Activated CD8-positive, alpha-beta memory T cell treated with anti-CD3 and anti-CD28 coated beads, Interleukin-2, amount 50 U/mL, for 24 hours (primary cell): ENCODE data around the gene KLF16.
"Not testable (repeated sequence)": the region's sequence is repeated elsewhere in the genome, so short reads cannot be mapped to it uniquely, and the experiment has no call there.

Source experiments
- DNase-seq: peaks from one replicate; pipeline ENCODE4 v3.0.0-alpha.2; 2020; ENCODE audit errors: extremely low read depth

The KLF16 gene

DNA sequence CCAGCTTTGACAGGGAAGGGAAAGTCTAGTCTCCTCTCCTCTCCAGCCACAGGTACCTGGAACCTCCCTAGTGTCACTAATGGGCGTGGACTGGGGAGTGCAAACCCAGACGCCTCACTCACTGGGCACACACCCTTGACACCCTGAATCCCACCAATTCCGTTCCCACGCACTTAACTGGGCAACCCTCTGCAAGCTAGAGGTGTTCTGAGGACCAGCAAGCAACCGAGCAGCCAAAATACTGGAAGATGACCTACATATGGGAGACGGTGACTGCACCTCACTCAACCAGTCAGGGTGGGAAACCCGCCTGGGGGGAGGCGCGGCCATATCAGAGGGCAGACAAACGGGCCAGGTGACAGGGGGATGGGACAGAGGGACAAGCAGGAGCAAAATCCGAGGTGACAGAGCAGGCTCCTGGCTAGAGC, 20.9 kb upstream of the KLF16 start:
- DNase-seq: no peak

DNA sequence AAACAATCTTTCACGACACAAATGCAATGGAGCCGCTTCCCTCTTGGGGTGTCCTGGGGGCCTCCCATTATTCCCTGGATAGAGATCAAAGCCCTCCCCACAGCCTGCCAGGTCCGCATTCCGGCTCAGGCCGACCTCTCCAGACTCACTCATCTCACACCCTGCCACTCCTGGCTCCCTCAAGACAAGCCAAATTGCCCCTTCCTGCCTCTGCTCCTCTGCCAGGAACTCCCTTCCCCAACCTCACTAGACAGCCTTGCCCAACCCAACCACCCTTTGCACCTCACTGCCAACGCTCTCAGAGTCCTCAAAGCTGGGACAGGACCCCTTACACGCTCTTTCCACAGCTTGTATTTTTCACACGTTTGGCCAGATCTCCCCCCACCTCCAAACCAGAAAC, 20.4 kb upstream of the KLF16 start:
- DNase-seq: no peak

DNA sequence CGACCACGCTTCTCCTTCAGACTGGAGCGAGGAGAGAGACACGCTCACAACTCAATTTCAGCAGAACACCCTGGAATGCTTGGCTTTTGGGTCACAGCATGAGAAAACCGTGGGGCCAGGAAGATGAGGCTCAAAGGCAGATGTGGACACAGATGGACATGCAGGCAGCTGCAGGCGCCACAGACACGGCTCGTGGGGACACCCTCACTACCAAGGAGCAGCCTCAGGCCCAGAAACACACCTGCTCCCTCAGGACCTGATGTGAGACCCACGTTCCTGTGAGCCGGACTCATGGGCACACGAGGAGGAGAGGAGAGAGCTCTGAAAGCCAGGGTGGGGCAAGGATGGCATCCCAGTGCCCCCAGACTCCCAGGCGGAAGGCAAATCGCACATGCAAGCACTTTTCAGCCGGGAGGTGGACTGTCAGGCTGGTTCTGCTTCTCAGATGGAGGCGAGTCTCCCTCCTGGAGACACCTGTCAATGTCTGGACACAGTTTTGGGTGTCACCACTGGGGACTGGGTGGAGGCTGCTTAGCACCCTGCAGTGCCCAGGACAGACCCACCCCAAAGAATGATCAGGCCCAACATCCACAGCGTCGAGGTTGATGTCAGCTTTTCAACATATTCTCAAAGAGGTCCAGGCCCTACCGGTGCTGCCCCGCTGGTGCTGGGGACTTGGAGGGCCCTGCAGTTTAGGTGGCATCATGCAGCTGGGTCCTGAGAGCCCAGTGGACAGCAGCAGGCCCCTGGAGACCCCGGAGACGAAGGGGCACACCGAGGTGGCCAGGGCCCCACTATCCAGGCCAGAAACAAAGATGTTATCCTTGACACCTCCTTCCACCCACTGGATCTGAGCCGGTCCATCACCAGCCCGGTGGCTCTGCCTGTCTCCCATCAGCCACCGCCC, 19.7 kb upstream of the KLF16 start:
- no peak for DNase-seq

DNA sequence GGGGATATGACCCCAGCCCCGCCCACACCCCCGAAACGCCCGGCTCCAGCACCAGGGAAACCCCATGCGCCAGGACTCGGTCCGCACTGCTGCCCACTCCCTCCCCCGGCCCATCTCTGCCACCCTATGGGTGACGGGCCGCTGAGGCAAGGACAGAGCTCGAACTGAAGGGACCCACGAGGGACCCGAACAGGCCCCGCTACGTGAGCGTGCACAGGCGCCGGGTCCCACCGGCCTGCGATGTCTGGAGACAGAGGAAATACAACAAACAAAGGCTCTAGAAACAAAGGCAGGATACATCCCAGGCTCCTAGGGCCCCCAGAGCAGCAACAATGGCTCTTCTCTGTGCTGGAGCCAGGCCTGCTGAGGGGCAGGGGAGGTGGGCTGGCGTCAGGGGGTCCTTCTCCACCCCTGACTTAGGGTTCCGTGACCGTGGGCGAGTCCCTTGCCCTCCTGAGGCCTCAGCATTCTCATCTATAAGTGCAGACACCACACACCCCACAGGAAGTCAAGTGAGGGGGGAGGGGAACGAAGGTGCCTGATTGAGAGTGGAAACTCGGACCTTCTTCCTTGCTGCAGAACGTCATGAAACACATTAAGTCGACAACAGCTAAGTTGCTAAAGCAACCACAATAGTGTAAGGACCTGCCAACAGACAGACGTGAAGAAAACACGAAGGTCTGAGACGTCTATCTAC, 18.9 kb upstream of the KLF16 start:
- no peak for DNase-seq

DNA sequence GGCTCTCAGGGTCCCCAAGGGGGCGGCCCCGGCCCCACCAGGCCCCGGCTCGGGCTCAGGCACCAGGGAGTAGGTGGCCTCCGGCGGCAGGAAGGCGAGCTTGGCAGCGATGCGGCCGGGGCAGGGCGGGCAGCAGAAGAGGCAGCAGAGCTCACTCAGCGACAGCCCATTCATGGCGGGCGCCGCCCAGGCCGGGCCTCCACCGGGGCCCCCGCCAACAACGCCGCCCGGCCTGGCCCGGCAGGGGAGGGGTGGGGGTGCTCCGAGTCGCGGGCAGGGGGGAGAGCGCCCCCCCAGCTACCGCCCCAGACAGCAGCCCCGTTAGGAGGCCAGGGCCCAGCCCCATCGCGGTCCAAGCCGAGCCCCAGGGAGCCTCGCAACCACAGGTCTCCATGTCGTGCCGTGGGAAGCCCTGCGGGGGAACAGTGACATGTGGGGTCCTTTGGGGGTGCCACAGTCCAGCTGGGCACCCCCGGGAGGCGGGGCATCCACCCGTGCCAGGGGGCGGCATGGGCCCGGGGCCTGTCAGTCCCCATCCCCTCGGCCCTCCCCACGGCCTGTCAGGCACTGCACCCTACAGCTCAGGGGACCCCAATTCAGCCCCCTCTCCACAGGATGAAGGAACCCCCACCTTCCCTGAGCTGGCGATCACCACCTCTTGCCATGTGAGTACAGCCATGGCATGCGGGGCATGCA, 18.2 kb upstream of the KLF16 start:
- DNase-seq: not testable (repeated sequence)

DNA sequence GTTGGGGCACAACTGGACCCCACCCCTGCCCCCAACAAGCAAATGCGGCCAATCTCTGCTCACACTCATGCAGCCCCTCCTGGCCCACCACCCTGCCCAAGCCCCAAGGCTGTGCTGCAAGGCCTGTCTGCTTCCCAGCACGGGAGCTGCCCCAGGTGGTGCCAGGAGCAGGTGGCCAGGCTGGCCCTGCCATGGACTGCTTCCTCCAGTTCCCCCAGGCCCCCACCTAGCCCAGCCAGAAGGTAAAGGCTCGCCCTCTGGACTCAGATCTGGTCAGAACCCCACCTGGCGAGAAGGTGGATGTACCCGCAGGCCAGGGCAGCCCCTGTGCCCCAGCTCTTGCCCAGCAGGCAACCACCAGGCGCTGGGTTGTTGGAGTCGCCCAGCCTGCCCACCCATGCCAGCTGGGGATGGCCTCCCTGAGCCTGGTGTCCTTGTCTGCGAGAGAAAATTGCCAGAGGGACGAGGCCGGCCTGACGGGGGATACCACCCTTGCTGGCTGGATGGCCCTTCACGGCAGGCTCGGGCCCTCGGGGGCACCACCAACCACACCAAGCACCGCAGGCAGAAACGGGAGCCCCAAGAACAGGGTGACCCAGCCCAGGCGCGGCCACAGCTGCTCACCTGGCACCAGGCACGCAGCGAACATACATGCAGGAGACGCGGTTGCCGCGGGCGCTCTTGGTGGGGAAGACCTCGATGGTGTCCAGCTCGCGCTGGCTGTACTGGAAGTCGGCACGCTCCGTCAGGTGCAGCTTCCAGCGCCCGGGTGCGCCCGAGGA, 17.4 kb upstream of the KLF16 start:
- DNase-seq: no peak

DNA sequence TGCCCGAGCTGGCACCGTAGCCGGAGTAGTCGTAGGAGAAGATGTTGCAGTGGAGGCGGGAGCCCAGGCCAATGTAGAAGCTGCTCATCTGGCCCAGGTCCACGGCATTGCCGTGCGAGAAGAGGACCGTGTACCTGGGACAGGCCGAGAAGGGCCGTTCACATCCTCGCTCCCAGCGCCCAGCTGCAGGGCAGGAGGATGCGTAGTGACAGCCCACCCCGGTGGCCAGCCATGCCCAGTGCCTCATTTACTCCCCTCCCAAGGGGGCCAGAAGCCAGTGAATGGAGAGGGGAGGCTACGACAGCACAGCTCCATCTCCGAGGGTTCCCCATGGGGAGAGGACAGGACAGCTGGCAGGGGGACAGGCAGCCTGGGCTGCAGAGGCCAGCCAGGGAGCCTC, 16.6 kb upstream of the KLF16 start:
- not testable (repeated sequence) for DNase-seq

DNA sequence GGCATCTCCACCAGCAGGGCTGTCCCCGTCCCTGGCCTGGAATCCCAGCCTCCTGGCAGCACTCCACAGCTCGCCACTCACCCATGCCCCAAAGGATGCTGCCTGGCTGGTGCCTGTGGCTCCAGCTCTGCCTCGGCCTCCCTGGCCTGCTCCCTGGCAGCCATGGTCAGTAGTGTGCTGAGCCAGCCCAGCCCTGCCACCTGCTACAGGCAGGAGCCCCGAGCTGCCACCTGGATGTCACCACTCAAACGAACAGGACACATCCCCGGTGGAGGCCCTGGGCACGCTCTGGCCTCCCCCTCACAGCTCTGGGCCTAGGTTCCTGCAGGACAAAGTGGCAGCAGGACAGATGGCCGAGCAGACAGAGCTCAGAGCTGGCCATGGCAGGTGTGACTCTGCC, 15.2 kb upstream of the KLF16 start:
- not testable (repeated sequence) for DNase-seq

DNA sequence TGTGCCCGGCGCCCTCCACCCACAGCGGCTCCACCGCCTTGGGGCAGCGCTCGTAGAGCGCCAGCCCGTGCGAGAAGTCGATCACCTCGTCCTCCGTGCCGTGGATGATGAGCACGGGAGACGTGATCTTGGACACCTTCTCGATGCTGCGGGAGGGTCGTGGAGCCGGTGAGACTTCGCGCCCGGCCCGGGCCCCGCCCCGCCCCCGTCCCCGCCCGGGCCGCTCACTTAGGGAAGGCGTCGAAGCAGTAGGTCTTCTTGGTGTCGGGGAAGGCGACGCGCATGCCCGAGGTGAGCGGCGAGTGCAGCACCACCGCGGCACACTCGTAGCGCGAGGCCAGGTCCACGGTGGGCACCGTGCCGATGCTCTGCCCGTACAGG, 13.9 kb upstream of the KLF16 start:
- not testable (repeated sequence) for DNase-seq

DNA sequence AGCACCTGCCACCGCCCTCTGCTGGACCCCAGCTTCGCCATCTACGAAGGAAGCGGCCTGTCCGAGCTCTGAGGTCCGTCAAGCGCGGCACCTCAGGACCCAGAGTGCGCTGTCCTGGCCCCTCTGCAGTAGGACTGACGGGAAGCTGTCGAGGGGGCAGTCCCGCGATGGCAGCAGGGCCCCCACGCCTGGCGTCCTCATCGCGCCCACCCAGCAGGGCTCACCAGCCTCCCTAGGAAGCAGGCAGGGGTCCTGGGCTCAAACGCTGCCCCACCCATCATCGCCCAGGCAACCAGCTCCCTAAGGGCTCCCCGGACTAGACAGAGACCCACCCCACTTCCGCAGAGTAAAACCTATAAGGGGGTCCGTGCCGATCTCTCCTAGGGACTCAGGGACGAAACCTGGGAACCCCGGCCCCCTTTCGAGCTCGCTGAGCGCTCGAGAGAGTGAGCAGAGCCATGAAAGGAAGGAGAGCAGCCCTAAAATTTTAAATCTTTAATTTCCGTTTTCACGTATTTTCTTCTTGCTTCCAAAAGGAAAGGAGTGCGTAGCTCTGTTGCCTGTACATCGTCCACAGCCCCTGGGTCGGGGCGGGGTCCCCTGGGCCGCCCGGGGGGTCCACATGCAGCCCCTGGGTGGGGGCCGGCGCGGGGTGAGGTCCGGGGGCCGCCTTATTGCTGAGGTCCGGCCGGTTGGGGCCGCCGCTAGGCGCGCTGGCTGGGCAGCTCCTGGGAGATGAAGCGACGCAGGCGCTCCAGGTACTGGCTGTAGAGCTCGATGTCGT, 13.3 kb upstream of the KLF16 start:
- not testable (repeated sequence) for DNase-seq

DNA sequence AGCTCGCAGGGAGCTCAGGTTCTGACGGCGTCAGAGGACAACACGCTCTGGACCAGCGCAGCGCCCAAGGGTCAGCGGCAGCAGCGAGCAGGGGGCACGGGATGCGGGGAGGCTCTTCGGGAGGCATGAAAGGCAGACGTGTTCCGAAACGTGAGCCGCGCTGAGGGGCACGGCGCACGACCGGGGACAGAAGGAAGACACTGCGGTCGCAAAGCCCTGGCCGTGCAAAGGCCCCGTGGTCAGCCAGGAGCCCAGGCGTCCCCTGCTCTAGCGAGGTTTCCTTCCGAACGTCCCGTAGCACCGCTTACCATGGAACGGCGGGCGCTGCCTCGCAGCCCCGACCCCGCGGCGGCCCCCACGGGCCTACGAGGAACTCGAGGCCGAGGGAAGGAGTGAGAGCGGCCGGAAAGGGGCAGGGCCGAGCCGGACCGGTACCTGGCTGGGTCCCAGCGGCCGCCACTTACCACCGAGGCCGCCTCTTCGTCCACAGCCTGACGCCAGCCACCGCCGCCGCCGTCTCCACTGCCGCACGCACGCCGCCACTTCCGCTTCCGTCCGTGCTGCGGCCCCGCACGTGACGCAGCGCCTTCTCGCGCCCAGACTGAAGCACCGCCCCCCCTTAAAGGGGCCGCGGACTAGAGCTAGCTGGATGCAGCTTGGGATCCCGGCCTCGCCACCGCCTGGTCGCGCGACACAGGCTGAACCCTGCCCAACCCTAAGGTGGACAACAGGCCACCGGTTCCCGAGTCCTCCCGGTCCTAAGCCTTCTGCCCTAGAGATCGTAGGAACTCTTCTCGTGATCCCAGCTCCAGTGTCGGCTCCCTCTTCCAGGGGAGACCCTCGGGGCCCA, 12.5 kb upstream of the KLF16 start:
- DNase-seq: peak; percentile 71

DNA sequence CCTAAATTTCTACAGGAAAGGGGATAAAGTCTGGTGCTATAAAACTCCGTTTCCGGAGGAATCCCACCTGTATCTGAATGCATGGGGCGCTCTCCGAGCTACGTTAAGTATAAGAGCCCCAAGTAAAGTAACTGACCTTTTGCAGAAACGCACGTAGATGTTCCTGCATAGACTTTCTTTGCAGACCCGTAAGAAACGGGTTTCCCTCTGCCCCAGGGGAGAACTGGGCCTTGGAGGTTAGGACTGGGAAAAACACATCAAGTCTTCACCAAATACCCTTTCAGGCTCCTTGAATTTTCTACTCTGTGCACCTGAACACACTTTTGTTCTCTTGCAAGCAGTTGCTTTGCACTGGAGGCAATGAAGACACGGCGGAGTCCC, 11.9 kb upstream of the KLF16 start:
- DNase-seq: not testable (repeated sequence)

DNA sequence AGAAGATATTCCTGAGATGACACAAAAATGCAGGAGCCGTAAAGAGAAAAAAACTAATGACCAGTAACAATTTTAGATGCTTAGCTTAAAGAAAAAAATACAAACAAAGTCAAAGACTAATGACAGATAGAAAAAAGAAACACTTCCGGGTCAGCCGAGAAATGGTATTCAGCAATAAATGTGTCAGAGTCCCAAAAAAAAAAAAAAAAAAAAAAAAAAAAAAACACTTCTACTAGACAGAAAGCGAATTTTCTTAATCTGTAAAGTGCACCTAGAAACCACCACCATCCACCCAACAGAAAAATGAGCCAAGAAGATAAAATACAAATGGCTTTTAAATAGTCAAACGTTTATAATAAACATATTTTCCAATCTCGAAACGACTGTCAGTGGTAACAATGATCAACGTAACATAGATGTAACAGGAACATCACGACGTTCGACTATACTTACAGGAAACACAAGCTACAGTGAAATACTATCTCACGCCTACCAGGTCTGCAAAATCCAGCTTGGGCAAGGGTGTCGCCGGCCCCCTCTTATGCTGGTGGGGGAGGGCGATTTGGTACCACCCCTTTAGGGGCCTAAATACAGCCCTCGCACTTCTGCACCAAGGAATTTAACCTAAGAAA, 11.3 kb upstream of the KLF16 start:
- DNase-seq: no peak

DNA sequence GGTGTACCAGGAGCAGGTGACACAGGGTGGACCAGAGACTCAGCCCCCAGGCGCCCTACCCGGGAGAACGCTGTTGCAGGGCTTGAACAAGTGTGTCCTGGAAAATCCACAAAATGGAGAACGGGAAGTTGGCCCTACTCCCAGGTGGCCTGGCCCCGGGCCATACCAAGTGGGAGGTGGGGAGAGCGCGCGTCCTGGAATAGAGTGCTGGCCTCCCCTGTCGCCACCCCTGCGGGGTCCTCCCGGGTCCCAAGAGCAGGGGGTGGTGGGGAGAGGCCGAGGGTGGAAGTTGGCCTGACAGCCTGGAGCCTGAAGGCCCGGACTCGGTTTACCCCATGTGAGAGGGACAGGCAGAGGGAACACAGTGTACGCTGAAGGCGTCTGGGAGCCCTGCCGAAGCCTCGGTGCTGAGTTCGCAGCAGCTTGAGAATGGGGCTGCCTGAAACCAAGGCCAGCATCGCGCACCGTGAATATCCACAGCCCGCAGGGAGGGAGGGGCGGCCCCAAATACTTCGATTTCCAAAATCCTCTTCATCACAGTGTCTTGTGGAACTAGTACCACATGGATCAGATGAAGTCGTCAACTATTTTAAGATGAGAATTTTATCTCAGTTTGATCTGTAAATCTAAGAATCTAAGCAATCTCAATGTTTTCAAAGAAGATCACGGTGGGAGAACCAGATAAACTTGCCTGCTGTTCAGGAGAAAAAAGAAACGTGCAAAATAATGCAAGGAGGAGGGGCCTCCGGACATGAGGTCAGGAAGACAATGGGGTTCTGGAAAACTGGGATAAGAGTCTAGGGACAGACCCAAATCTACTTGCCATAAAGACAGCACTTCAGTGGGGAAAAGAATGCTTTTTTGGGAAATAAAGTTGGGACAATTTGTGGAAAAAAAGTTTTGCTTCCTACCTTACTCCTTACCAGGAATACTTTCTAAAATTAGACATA, 10.4 kb upstream of the KLF16 start:
- no peak for DNase-seq

DNA sequence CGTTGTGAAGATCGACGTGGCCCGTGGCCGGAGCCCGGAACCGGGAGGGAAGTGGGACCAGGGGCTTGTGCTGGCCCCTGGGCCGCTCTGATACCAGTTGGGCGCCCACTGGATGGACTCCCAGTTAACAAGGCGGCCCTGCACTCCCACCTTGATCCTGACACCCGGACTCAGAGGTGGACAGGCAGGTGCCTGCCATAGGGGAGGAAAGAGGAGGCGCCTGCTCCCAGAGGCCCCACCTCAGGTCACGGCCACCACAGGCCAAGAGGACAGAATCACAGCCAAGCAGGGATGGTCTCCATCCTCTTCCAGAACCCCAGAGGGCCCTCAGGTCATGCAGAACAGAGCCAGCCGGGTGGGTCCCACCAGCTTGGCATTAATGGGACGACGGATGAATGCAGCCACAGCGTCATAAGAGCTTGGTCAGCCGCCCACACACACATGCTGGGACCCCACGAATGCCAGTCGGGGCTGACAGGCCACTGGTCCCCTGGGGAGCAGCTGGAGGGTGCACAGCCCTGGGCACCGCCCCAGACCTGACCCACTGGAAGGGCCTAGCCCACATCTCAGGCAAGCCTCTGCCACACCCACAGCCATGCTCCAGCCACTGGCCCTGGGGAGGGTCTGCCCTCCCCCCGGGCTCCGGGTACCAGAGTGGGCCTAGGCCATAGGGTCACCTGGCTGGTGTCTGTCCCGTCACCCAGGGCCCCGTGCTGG, 9.6 kb upstream of the KLF16 start:
- no peak for DNase-seq

DNA sequence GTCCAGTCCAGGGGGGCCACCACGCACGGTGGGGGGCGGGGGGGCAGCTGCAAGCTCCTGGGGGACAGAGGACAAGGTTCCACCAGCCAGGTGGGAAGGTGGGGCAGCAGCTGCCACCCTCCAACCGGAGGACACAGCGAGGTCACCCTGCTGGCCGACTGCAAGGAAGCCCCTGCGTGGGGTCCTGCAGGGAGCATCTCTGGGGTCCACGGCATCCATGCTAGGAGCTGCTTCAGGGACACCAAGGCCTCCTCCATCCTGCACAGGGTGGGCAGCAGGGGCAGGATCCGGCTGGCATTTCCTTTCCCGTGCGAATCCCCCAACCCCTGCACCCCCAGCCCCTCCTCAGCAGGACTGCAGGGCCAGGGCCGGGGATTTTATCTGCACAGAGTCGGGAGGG, 8.3 kb upstream of the KLF16 start:
- no peak for DNase-seq

DNA sequence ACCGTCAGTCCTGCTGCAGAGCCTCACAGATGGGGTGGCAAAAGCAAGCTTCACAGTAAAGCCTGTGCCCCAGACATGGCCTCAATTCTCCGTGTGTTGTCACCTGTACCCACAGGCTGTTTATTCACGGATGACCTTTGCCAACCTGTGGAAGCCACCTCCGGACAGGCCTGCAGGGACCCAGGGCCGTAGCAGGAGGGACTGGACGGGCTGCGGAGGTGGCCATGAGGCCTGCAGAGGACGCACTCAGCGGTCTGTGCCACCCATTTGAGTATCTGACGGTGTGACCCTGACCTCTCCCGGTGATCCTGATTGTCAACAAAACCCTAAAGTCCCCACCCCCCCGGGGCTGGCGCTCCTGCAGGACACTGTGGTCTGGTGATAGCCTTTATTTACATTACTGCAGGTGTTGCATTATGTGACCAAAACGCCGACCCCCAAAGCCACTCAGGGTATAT, 7.8 kb upstream of the KLF16 start:
- no peak for DNase-seq

DNA sequence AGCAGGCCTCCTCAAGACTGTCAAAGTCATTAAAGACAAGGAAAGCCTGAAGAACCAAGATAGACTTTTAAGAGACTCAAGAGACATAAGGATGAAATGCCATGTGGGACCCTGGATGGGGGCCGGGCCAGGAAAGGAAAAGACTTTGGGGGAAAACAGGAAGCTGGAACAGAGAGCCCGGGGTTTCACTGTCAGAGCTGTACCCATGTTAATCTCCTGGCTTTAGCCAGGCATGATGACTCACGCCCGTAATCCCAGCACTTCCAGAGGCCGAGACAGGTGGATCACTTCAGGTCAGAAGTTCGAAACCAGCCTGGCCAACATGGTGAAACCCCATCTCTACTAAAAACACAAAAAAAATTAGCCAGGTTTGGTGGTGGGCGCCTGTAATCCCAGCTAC, 5.6 kb upstream of the KLF16 start:
- no peak for DNase-seq
